H9 (cell line): ENCODE data around the gene TTR. TPM values are rescaled to one million over a fixed set of nuclear protein-coding genes. Genes with fewer than 3 reads are reported as not detected.

Experiments used
- DNase-seq: peaks from one replicate; pipeline ENCODE4 v3.0.0-alpha.2; 2017
- H2AFZ ChIP-seq: one replicate; pipeline ENCODE4 v1.6.1; 2013; ENCODE audit warnings: mild to moderate bottlenecking, low read length, control low read depth, moderate library complexity
- H2AK5ac ChIP-seq: 2 replicates; pipeline ENCODE4 v1.6.1; 2013; ENCODE audit warnings: low read length, control low read depth, mixed read lengths; ENCODE audit not compliant: insufficient read length
- H2BK120ac ChIP-seq: one replicate; pipeline ENCODE4 v1.6.1; 2013; ENCODE audit warnings: low read depth, mild to moderate bottlenecking, low read length, control low read depth, inconsistent platforms; ENCODE audit not compliant: poor library complexity, severe bottlenecking
- H2BK12ac ChIP-seq: 2 replicates; pipeline ENCODE4 v1.6.1; 2013; ENCODE audit warnings: low read length, control low read depth, mixed read lengths, low read depth; ENCODE audit not compliant: insufficient read length
- H2BK15ac ChIP-seq: 2 replicates; pipeline ENCODE4 v1.6.1; 2013; ENCODE audit warnings: low read depth, low read length, control low read depth
- H2BK20ac ChIP-seq: one replicate; pipeline ENCODE4 v1.6.1; 2013; ENCODE audit warnings: low read depth, mild to moderate bottlenecking, low read length, control low read depth, inconsistent platforms; ENCODE audit not compliant: poor library complexity, severe bottlenecking
- H2BK5ac ChIP-seq: 2 replicates; pipeline ENCODE4 v1.6.1; 2013; ENCODE audit warnings: low read length, control low read depth, mixed read lengths; ENCODE audit not compliant: insufficient read length
- H3K14ac ChIP-seq: 2 replicates; pipeline ENCODE4 v1.6.1; 2013; ENCODE audit warnings: low read length, control low read depth; ENCODE audit not compliant: insufficient read depth
- H3K18ac ChIP-seq: 2 replicates; pipeline ENCODE4 v1.6.1; 2013; ENCODE audit warnings: low read depth, mild to moderate bottlenecking, mixed read lengths, low read length, control low read depth; ENCODE audit not compliant: insufficient read length
- H3K23ac ChIP-seq: 2 replicates; pipeline ENCODE4 v1.6.1; 2013; ENCODE audit warnings: low read length, control low read depth, mixed read lengths, low read depth; ENCODE audit not compliant: insufficient read length
- H3K23me2 ChIP-seq: 2 replicates; pipeline ENCODE4 v1.6.1; 2013; ENCODE audit warnings: low read depth, mild to moderate bottlenecking, mixed read lengths, low read length, control low read depth; ENCODE audit not compliant: insufficient read length, poor library complexity, severe bottlenecking
- H3K27ac ChIP-seq: 2 replicates; pipeline ENCODE4 v1.5.1; 2013; ENCODE audit warnings: low read length, control low read depth, mixed read lengths, low read depth; ENCODE audit not compliant: insufficient read length
- H3K27me3 ChIP-seq: 2 replicates; pipeline ENCODE4 v1.6.1; 2013; ENCODE audit warnings: low read length, control low read depth, inconsistent platforms; ENCODE audit not compliant: insufficient read depth
- H3K4ac ChIP-seq: 2 replicates; pipeline ENCODE4 v1.6.1; 2013; ENCODE audit warnings: low read depth, mild to moderate bottlenecking, control low read depth, inconsistent platforms, low read length, moderate library complexity
- H3K4me1 ChIP-seq: 2 replicates; pipeline ENCODE4 v1.6.1; 2013; ENCODE audit warnings: low read length, control low read depth, inconsistent platforms; ENCODE audit not compliant: insufficient read depth
- H3K4me2 ChIP-seq: 2 replicates; pipeline ENCODE4 v1.6.1; 2013; ENCODE audit warnings: low read length, control low read depth, mixed read lengths; ENCODE audit not compliant: insufficient read length, insufficient read depth
- H3K56ac ChIP-seq: 2 replicates; pipeline ENCODE4 v1.6.1; 2013; ENCODE audit warnings: low read depth, mild to moderate bottlenecking, mixed read lengths, low read length, control low read depth; ENCODE audit not compliant: insufficient read length
- H3K79me1 ChIP-seq: 2 replicates; pipeline ENCODE4 v1.6.1; 2013; ENCODE audit warnings: low read depth, mild to moderate bottlenecking, moderate library complexity, low read length, control low read depth, inconsistent platforms; ENCODE audit not compliant: insufficient read depth, poor library complexity, severe bottlenecking
- H3K79me2 ChIP-seq: 2 replicates; pipeline ENCODE4 v1.6.1; 2013; ENCODE audit warnings: low read length, control low read depth, inconsistent platforms; ENCODE audit not compliant: insufficient read depth
- H3K9ac ChIP-seq: 2 replicates; pipeline ENCODE4 v1.6.1; 2013; ENCODE audit warnings: low read length, control low read depth, mixed read lengths; ENCODE audit not compliant: insufficient read length; ENCODE audit errors: extremely low read depth
- H3K9me3 ChIP-seq: one replicate; pipeline ENCODE4 v1.6.1; 2013; ENCODE audit warnings: low read depth, low read length, inconsistent platforms; ENCODE audit not compliant: control insufficient read depth
- H3T11ph ChIP-seq: one replicate; pipeline ENCODE4 v1.6.1; 2013; ENCODE audit warnings: mild to moderate bottlenecking, low read length, control low read depth, inconsistent platforms
- H4K20me1 ChIP-seq: one replicate; pipeline ENCODE4 v1.6.1; 2013; ENCODE audit not compliant: control insufficient read depth, insufficient read length, insufficient read depth
- H4K5ac ChIP-seq: 2 replicates; pipeline ENCODE4 v1.6.1; 2013; ENCODE audit warnings: low read depth, mild to moderate bottlenecking, mixed read lengths, low read length, control low read depth; ENCODE audit not compliant: insufficient read length
- H4K8ac ChIP-seq: replicated peaks from 2 replicates; pipeline ENCODE4 v1.6.1; 2013; ENCODE audit warnings: low read length, control low read depth, mixed read lengths, low read depth; ENCODE audit not compliant: insufficient read length
- H4K91ac ChIP-seq: 2 replicates; pipeline ENCODE4 v1.6.1; 2013; ENCODE audit warnings: low read depth, mild to moderate bottlenecking, moderate library complexity, mixed read lengths, low read length, control low read depth; ENCODE audit not compliant: insufficient read length
- H3K27ac Mint-ChIP-seq, 3 experiments: 2 replicates in 2 of 3; 3 replicates in 1 of 3; pipeline ENCODE4 v1.8.0; 2020 to 2021; ENCODE audit warnings: mixed read lengths in 3 of 3, mild to moderate bottlenecking in 1 of 3, moderate library complexity in 1 of 3
- H3K27me3 Mint-ChIP-seq: 2 replicates; pipeline ENCODE4 v1.8.0; 2021; ENCODE audit warnings: low read depth, mild to moderate bottlenecking, moderate library complexity, mixed read lengths
- H3K36me3 Mint-ChIP-seq, 3 experiments: 2 replicates in 2 of 3; 3 replicates in 1 of 3; pipeline ENCODE4 v1.8.0; 2020 to 2021; ENCODE audit warnings: low read depth in 3 of 3, mixed read lengths in 3 of 3; ENCODE audit not compliant: insufficient read depth in 1 of 3
- H3K4me1 Mint-ChIP-seq, 2 experiments: 2 replicates each; pipeline ENCODE4 v1.8.0; 2020; ENCODE audit warnings: mixed read lengths in 2 of 2
- H3K4me3 Mint-ChIP-seq, 2 experiments: 2 replicates in 1 of 2; 3 replicates in 1 of 2; pipeline ENCODE4 v1.8.0; 2020 to 2021; ENCODE audit warnings: mild to moderate bottlenecking in 2 of 2, mixed read lengths in 2 of 2, moderate library complexity in 1 of 2
- H3K9me3 Mint-ChIP-seq, 2 experiments: 2 replicates in 1 of 2; 3 replicates in 1 of 2; pipeline ENCODE4 v1.8.0; 2020; ENCODE audit warnings: mild to moderate bottlenecking in 2 of 2, mixed read lengths in 2 of 2, moderate library complexity in 1 of 2
- WGBS: extraction: QIAGEN DNeasy Blood & Tissue Kit; methylation state at CpG from one replicate; pipeline ENCODE4 v1.1.7; 2013; ENCODE audit warnings: missing lambda C conversion rate, low lambda C conversion rate, mixed read lengths; ENCODE audit not compliant: insufficient read length; ENCODE audit errors: extremely low coverage; 5-methylcytosine and 5-hydroxymethylcytosine counted together
- total RNA-seq: library from RNA; stranded (reverse); gene quantifications from 2 replicates; pipeline ENCODE4 v1.2.1, GENCODE V29; 2021
- TF ChIP-seq, protein P1 (sequence below): fragments of 200-600 bp; sonication (generic); conservative IDR thresholded peaks from 3 replicates; pipeline ENCODE4 v1.8.0; 2021; ENCODE audit warnings: antibody characterized with exemption, mild to moderate bottlenecking

Gene TTR
- total RNA-seq, 1 experiment from 2014 or later = not detected

- Histone ChIP-seq H3K27me3 (no peaks in the 10 kb centered on the region), H2BK15ac (no peak overlapping the region), H3K18ac (no peak overlapping the region), H3T11ph (no peak overlapping the region), H2BK120ac (no peak overlapping the region), H2BK12ac (no peak overlapping the region), H3K4me1 (no peaks in the 10 kb centered on the region; the same call in 1 of the 2 replicates), H3K4me2 (no peak overlapping the region), H3K9ac (no peak overlapping the region), H3K23me2 (no peaks in the 10 kb centered on the region), H2AFZ (no peak overlapping the region), H3K9me3 (no peaks in the 10 kb centered on the region), H3K79me2 (no peaks in the 10 kb centered on the region), H2AK5ac (no peak overlapping the region), H3K56ac (no peak overlapping the region), H3K79me1 (no peaks in the 10 kb centered on the region), H3K14ac (no peak overlapping the region), H4K91ac (no peak overlapping the region), H4K20me1 (no peaks in the 10 kb centered on the region), H3K4ac (no peak overlapping the region), H4K5ac (no peak overlapping the region), H2BK5ac (no peak overlapping the region), H2BK20ac (no peak overlapping the region), H4K8ac (no peak overlapping the region), H3K27ac (peak overlapping the region; percentile 54), H3K23ac (no peak overlapping the region)
- Mint-ChIP-seq H3K4me3 (no peak overlapping the region), H3K27ac (no peak overlapping the region), H3K9me3 (no peaks in the 10 kb centered on the region), H3K36me3 (no peaks in the 10 kb centered on the region; a peak in 1 of 7 replicates), H3K27me3 (no peaks in the 10 kb centered on the region), H3K4me1 (peaks cover 24 to 26% of the 10 kb centered on the region in 2 experiments)
- no peak for DNase-seq
- TF ChIP-seq, protein P1, sequence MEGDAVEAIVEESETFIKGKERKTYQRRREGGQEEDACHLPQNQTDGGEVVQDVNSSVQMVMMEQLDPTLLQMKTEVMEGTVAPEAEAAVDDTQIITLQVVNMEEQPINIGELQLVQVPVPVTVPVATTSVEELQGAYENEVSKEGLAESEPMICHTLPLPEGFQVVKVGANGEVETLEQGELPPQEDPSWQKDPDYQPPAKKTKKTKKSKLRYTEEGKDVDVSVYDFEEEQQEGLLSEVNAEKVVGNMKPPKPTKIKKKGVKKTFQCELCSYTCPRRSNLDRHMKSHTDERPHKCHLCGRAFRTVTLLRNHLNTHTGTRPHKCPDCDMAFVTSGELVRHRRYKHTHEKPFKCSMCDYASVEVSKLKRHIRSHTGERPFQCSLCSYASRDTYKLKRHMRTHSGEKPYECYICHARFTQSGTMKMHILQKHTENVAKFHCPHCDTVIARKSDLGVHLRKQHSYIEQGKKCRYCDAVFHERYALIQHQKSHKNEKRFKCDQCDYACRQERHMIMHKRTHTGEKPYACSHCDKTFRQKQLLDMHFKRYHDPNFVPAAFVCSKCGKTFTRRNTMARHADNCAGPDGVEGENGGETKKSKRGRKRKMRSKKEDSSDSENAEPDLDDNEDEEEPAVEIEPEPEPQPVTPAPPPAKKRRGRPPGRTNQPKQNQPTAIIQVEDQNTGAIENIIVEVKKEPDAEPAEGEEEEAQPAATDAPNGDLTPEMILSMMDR = no peak
- no CpG with 5 or more reads among the region's 5 CpGs for WGBS
These were observed 36.9 kb upstream of the TTR start for GRCh38 chr18:31554776-31555175.
